Ovary (tissue), 3 donors: Measurements from ENCODE around the gene PIAS3.

Source experiments
- POLR2A ChIP-seq: fragments of 450-650 bp; IDR thresholded peaks from one replicate; pipeline ENCODE4 v1.6.1; 2017; ENCODE audit warnings: antibody characterized with exemption, mild to moderate bottlenecking, moderate library complexity
- TF ChIP-seq, protein P1 (sequence below), 3 donors: fragments of 450-650 bp in 2 of 3; fragments of 200-600 bp in 1 of 3; IDR thresholded peaks; one replicate each; pipeline versions ENCODE4 v1.5.1 to v1.8.0; 2016 to 2022; ENCODE audit warnings: antibody characterized with exemption in 3 of 3, mild to moderate bottlenecking in 1 of 3
- donor health status: DM: no; HTN: no; CAD: no.

GRCh38 chr1:145897969-145898368 lies 39.1 kb upstream of the PIAS3 start:
- TF ChIP-seq, protein P1, sequence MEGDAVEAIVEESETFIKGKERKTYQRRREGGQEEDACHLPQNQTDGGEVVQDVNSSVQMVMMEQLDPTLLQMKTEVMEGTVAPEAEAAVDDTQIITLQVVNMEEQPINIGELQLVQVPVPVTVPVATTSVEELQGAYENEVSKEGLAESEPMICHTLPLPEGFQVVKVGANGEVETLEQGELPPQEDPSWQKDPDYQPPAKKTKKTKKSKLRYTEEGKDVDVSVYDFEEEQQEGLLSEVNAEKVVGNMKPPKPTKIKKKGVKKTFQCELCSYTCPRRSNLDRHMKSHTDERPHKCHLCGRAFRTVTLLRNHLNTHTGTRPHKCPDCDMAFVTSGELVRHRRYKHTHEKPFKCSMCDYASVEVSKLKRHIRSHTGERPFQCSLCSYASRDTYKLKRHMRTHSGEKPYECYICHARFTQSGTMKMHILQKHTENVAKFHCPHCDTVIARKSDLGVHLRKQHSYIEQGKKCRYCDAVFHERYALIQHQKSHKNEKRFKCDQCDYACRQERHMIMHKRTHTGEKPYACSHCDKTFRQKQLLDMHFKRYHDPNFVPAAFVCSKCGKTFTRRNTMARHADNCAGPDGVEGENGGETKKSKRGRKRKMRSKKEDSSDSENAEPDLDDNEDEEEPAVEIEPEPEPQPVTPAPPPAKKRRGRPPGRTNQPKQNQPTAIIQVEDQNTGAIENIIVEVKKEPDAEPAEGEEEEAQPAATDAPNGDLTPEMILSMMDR (IDR thresholded peaks at IDR 0.05) = no peak
- TF ChIP-seq POLR2A = no peak
